ENCODE measurements around the gene MAB21L4.

- TF ChIP-seq EZH2 (IDR thresholded peaks at IDR 0.05) (no peak), CTCF (IDR thresholded peaks at IDR 0.05 in 2 of 3, conservative IDR thresholded peaks at IDR 0.05 in 1 of 3; ENCODE audit: borderline replicate concordance in 1 of 3, insufficient read depth in 1 of 3, low read depth in 2 of 3, low read length in 2 of 3) (no peak), POLR2AphosphoS5 (IDR thresholded peaks at IDR 0.05; ENCODE audit: low read depth, low read length) (no peak), YY1 (IDR thresholded peaks at IDR 0.05; ENCODE audit: extremely low read depth, insufficient replicate concordance, low read depth, low read length) (no peak), EZH2phosphoT487 (IDR thresholded peaks at IDR 0.05; ENCODE audit: borderline replicate concordance) (no peak), REST (IDR thresholded peaks at IDR 0.05; ENCODE audit: low read depth) (no peak), EGR1 (IDR thresholded peaks at IDR 0.05; ENCODE audit: low read depth) (no peak)
Measured at GRCh38 chr2:240839152-240840143, 56.5 kb downstream of the MAB21L4 start.
